Measurements from ENCODE around the gene NUP188.

The NUP188 gene

GRCh38 chr9:128947527-128948301 lies at the start of gene NUP188, which contains the start of gene DOLK:
NUP188 (plus strand) TSS chr9:128947699; CDS start chr9:128947720, 21 bp downstream.
DOLK (minus strand) TSS chr9:128947603; CDS start chr9:128947303, 300 bp downstream.
- TF ChIP-seq, protein P1, sequence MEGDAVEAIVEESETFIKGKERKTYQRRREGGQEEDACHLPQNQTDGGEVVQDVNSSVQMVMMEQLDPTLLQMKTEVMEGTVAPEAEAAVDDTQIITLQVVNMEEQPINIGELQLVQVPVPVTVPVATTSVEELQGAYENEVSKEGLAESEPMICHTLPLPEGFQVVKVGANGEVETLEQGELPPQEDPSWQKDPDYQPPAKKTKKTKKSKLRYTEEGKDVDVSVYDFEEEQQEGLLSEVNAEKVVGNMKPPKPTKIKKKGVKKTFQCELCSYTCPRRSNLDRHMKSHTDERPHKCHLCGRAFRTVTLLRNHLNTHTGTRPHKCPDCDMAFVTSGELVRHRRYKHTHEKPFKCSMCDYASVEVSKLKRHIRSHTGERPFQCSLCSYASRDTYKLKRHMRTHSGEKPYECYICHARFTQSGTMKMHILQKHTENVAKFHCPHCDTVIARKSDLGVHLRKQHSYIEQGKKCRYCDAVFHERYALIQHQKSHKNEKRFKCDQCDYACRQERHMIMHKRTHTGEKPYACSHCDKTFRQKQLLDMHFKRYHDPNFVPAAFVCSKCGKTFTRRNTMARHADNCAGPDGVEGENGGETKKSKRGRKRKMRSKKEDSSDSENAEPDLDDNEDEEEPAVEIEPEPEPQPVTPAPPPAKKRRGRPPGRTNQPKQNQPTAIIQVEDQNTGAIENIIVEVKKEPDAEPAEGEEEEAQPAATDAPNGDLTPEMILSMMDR (IDR thresholded peaks at IDR 0.05; ENCODE audit: extremely low read depth, missing control alignments): no peak
- DNase-seq (ENCODE audit: low spot score): peak; percentile 99

DNA sequence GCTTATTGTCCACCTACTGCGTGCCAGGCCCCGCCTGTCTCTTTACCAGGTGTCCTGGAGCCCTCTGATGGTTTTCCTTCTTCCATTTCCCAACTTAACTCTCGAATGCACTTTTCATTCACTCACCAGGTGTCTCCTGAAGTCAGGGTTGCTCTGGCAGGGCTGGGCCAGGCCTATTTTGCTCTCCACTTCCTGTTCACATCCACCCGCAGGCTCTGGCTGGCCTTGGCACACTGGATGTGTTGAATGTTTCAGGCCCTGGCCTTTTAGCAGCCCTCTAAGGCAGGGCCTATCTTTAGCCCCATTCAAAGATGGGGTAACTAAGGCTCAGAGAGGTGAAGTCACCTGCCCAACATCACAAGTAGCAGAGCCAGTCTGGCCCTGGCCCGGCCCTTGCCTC lies 49.1 kb upstream of the NUP188 start:
- TF ChIP-seq, protein P1 (IDR thresholded peaks at IDR 0.05; ENCODE audit: extremely low read depth, missing control alignments): no peak
- no peak for DNase-seq (ENCODE audit: low spot score)

- no peak for DNase-seq (ENCODE audit: low spot score)
- TF ChIP-seq, protein P1 (IDR thresholded peaks at IDR 0.05; ENCODE audit: extremely low read depth, missing control alignments): no peak
Observed at GRCh38 chr9:128898845-128899565, 48.5 kb upstream of the NUP188 start.

DNA sequence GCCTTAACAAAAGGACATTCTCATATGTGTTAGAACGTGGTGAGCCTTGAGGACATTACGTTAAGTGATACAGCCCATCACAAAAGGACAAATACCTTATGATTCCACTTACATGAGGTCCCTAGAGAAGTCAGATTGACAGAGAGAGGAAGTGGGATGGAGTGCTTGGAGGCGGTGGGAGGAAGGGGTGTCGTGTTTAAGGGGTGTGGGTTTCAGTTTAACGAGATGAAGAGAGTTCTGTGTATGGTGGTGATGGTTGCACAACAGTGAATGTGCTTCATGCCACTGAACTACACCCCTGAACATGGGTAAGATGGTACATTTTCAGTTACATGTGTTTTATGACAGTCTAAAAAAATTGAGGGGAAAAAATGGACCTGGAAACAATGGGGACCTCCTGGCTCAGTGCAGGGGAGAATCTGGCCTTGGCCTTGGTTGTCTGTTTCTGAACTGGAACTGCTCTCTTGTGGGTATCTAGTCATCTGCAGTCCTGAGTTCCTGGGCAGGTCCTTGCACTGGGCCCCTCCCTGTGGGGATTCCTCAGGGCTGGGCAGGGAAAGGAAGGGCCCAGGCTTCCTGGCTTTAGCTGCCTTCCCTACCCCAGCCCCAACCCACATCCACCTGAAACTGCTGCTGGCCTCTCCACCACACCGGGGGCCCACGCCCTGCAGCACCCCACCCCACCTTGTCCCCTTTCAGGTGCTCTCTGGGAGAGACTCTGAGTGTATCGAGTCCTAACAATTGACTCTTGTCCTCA lies 47.8 kb upstream of the NUP188 start:
- no peak for DNase-seq (ENCODE audit: low spot score)
- TF ChIP-seq, protein P1 (IDR thresholded peaks at IDR 0.05; ENCODE audit: extremely low read depth, missing control alignments): no peak

DNA sequence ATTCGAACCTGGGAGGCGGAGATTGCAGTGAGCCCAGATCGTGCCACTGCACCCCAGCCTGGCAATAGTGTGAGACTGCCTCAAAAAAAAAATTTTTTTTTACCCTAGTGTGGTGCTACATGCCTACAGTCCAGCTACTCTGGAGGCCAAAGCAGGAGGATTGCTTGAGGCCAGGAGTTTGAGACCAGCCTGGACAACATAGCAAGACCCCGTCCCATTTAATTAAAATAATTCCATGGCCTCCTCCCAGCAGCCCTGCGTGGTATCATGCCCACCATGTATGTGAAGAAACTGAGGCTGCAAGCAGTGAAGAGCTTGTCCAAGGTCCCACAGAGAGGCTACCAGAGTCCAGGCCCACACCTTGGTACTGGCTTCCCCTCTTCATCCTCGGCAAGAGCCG lies 46.1 kb upstream of the NUP188 start:
- no peak for DNase-seq (ENCODE audit: low spot score)
- TF ChIP-seq, protein P1 (IDR thresholded peaks at IDR 0.05; ENCODE audit: extremely low read depth, missing control alignments): no peak

DNA sequence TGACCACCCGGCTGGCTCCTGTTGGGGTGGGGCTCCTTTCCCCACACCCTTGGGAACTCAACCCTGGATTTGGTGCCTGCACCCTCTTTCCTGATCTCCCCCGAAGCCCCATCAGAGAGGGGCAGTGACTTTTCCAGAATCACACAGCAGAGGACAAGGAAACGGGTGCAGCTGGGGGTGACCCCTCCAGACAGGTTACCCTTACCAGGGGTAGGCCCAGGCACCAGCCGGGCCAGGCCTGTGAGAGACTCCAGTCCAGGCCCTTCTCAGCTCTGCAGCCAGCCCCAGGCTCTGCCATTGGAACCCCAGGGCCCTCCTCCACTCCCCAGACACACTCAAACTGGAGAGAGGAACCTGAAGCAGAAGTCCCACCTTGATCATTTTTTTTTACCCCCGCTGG lies 45.7 kb upstream of the NUP188 start:
- DNase-seq (ENCODE audit: low spot score): no peak
- TF ChIP-seq, protein P1 (IDR thresholded peaks at IDR 0.05; ENCODE audit: extremely low read depth, missing control alignments): no peak

Measured in GM20000 (cell line).